H54 (cell line): ENCODE results near the gene ZFHX3.
"Not testable (repeated sequence)": the region's sequence is repeated elsewhere in the genome, so short reads cannot be mapped to it uniquely, and the experiment has no call there.

Source experiments
- DNase-seq: peaks from one replicate; pipeline ENCODE4 v3.0.0; 2011; ENCODE audit warnings: low spot score, mixed read lengths; ENCODE audit not compliant: insufficient read length
- FAIRE-seq: peaks from 3 replicates; lab custom pipeline; 2011; peaks lifted over from hg19 to GRCh38; lab: Jason Lieb, UNC
- POLR2A ChIP-seq: IDR thresholded peaks from 2 replicates; pipeline ENCODE4 v1.6.1; 2011; ENCODE audit warnings: low read depth, mild to moderate bottlenecking, low read length

The ZFHX3 gene

GRCh38 chr16:72989579-72990551 lies 58.1 kb downstream of the ZFHX3 start:
- TF ChIP-seq POLR2A, result peak; percentile 49; the same call in 1 of the 2 replicates
- FAIRE-seq, result no peak

DNA sequence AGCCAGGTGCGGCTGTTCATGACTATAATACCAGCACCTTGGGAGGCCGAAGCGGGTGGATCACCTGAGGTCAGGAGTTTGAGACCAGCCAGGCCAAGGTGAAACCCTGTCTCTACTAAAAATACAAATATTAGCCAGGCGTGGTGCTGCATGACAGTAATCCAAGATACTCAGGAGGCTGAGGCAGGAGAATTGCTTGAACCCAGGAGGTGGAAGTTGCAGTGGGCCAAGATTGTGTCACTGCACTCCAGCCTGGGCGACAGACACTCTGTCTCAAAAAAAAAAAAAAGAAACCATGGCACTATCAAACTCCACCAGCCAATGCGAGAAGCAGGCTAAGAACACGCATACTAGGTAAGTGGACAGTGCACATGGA lies 58.7 kb downstream of the ZFHX3 start:
- not testable (repeated sequence) for DNase-seq, FAIRE-seq

More at GRCh38 chr16:72989579-72990551, 58.1 kb downstream of the ZFHX3 start:
- peak; percentile 79 for DNase-seq

DNA sequence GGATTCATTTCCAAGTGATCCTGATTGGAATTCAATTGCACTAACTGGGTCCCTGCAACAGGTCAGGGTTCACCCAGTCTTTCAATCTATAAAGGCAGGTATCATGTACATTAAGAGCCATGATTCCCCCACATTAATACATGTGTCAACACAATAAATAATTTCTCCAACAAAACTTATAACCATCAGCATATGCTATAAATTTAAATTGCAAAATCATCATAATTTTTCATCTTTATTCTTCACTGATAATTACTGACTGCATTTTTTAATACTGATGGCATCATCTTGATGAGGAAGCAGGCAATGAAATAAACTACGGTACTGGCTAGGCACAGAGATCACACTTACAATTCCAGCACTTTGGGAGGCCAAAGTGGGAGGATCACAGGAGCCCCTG lies 59.4 kb downstream of the ZFHX3 start:
- FAIRE-seq (no peak), DNase-seq (no peak)
- TF ChIP-seq POLR2A, result no peak

DNA sequence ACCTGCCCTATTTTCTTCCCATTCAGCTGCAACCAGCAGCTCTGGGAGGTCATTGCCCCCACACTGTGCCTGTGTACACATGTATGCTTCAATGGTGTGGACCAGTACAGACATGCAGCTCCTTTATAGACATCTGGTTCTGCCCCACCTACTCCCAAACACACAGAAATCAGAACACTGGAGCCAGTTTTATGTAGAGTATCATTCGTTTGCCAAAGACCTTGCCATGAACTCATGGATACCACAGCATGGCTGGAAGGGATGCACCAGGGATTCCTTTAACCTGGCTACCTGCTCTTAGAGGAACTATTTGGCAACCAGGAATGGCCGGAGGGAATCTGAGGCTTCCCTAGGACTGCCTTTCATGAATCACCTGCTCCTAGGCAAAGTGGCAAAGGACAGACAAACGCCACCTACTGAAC lies 60.4 kb downstream of the ZFHX3 start:
- FAIRE-seq (no peak), DNase-seq (no peak)
- TF ChIP-seq POLR2A, result no peak

- no peak for TF ChIP-seq POLR2A
- DNase-seq, result no peak
- FAIRE-seq, result no peak
Measured at GRCh38 chr16:72985995-72986394, 61.9 kb downstream of the ZFHX3 start.

DNA sequence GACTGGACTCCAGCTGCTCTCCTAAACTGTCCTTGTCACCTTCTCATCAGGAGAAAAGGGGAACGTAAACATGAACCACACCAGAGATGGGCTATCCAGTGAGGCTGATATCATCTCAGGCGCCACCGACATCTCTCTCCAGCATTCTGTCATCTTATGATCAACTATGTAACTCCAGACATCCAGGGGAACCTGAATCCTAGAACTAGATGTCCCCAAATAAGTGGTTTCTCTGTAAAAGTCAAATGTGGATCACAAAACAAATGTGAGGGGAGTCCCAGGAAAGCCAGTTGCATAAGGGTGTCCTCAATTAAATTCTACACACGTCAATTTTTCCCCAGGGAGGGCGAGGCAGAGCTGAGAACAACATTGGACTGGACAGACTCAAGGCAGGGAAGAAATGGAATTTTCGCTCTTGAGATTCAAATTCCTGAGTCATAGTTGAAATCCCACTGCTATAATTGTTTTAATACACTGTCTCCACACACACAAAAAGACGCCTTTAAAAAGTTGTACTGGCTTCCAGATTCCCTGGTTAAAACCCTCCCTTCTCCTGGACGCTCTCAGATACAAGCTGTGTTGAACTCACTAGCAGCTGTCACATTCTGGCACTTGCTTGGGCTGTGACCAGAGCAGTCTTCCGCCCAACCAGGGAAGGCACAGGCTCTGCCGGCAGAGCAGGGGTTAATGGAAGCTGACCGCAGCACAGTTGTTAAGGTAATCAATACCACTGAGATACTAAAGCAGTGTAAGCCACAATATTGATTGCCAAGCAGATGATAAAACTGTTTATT lies 62.6 kb downstream of the ZFHX3 start:
- FAIRE-seq, result no peak
- no peak for TF ChIP-seq POLR2A
- no peak for DNase-seq

- no peak for FAIRE-seq
- DNase-seq, result no peak
Measured at GRCh38 chr16:72983728-72984350, 64.1 kb downstream of the ZFHX3 start.

DNA sequence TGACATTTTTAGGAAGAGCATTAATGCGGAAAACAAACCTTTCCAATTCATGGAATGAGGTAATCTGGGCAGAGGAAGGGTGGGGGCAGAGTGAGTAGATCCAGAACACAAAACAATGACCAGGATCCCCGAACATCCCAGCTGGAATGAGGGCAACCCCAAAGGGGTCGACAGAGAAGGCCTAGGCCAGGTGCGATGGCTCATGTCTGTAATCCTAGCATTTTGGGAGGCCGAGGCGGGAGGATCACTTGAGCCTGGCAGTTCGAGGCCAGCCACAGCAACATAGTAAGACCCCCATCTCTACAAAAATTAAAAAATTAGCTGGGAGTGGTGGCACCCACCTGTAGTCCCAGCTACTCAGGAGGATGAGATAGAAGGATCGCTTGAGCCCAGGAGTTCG lies 64.7 kb downstream of the ZFHX3 start:
- DNase-seq, result no peak
- no peak for FAIRE-seq
- no peak for TF ChIP-seq POLR2A

More at GRCh38 chr16:72983728-72984350, 64.1 kb downstream of the ZFHX3 start:
- TF ChIP-seq POLR2A, result no peak

DNA sequence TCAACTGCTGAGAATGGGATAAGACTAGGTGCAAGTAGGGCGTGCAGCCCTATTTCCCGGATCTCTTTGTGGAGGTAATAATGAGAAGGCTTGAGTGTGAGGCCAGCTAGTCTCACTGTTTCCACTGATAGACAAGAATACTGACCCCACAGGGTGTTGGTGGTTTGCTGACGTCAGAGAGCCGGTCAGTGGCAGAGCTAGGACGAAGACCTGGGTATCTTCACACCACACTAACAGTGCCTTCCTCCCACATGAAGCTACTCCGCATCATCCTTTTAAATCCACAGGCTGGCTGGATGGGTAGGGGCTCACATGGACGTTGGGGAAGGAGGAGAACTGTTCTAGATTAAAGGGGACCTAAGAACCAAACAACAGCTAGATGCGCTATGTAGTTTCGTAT lies 68.0 kb downstream of the ZFHX3 start:
- DNase-seq, result no peak
- FAIRE-seq, result no peak
- no peak for TF ChIP-seq POLR2A

DNA sequence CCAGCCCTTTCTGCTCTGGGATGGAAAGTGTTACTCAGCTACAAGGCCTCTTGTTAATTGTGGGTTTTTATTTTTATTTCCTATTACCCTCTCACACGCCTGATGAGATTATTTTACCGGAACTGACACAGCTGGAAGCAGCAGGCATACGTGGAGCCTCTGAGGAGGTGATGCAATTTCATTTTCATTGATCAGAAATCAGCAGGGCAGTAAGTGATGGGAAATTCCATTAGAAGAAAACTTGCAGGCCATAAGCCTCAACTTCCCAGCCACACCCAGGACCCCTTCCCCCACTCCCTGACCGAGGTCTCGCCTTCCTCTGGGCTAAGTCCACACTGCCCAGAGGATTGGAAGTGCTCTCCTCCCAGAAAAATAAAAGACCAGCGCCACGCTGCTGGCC lies 69.7 kb downstream of the ZFHX3 start:
- no peak for TF ChIP-seq POLR2A
- FAIRE-seq, result no peak
- DNase-seq, result no peak

GRCh38 chr16:72977127-72977526 lies 70.8 kb downstream of the ZFHX3 start:
- TF ChIP-seq POLR2A, result no peak
- no peak for DNase-seq
- FAIRE-seq, result no peak

DNA sequence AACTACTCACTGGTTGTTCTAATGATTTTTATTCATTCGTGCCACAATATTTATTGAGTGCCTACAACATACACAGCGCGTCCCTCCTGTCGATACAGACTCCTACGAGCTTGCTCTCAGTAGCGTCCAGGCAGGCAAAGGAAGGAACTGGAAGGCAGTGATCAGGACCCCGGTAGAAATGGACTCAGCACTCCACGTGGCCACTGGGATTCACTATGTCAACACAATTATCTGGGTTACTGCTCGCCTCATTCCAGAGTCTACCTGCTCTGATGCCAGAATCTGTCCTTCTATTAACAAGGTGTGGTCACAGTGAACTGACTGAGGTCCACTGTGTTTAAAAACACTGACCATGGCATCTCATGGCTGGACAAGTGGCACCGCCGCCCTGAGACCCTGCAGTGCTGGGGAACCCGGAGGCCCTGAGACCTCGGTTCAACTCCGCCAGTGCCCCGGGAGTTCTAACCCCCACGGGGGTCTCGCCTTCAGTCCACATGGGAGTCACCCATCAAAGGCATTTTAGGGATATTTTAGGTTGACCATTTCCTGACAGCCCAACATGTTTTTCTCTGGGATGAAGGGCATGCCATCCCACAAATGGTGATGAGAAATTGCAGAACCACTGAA lies 71.4 kb downstream of the ZFHX3 start:
- no peak for TF ChIP-seq POLR2A
- FAIRE-seq, result no peak

DNA sequence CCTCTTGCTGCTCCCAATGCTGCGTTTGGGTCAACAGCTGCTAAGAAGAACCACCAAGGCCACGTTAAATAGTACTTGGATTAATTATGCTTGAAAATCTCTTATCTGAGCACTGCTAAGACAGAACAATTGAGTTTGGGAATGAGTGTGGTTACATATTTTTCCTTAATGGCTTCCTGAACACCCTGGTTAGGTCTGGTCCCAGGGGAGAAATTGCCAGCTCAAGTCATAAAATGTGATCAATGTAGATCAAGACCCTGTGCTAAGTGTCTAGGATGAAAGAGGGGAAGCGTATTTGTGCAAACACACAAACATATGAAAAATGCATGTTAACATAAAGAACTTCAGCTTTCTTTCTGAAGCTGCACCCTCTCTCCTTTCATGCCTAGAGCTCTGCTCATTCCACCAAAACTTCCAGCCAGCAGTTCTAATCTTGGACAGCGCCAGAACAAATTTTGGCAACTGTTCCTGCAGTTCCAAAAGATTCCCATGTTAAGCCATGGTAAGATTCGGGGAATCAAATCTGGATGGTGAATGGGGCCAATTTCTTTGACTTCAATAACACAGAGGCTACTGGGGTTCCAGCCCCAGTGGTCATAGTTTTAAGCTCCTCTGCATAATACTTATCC lies 72.0 kb downstream of the ZFHX3 start:
- FAIRE-seq, result no peak
- TF ChIP-seq POLR2A, result no peak

More for the DNA sequence above, 71.4 kb downstream of the ZFHX3 start:
- DNase-seq, result no peak

More for the DNA sequence above, 72.0 kb downstream of the ZFHX3 start:
- no peak for DNase-seq
